Effector memory CD4-positive, alpha-beta T cell (primary cell): ENCODE results near the gene HSPB7.
"Not testable (repeated sequence)": the region's sequence is repeated elsewhere in the genome, so short reads cannot be mapped to it uniquely, and the experiment has no call there.

Experiments
- DNase-seq, 3 donors: peaks; one replicate each; pipeline ENCODE4 v3.0.0-alpha.2; 2020
- H3K27ac ChIP-seq: 2 replicates; pipeline ENCODE4 v1.7.0; 2013; ENCODE audit warnings: mild to moderate bottlenecking, low read length, moderate library complexity; ENCODE audit not compliant: insufficient read depth, poor library complexity, severe bottlenecking
- H3K27me3 ChIP-seq: replicated peaks from 2 replicates; pipeline ENCODE4 v1.7.0; 2013; ENCODE audit warnings: mild to moderate bottlenecking, low read length; ENCODE audit not compliant: insufficient read depth, control insufficient read depth, poor library complexity, severe bottlenecking
- H3K36me3 ChIP-seq: 2 replicates; pipeline ENCODE4 v1.7.0; 2013; ENCODE audit warnings: mild to moderate bottlenecking, low read length, moderate library complexity; ENCODE audit not compliant: control insufficient read depth, insufficient read depth
- H3K4me1 ChIP-seq: 2 replicates; pipeline ENCODE4 v1.7.0; 2013; ENCODE audit warnings: low read length, mild to moderate bottlenecking; ENCODE audit not compliant: control insufficient read depth, insufficient read depth, poor library complexity, severe bottlenecking
- H3K4me3 ChIP-seq: 2 replicates; pipeline ENCODE4 v1.7.0; 2013; ENCODE audit warnings: low read length, low read depth, mild to moderate bottlenecking; ENCODE audit not compliant: insufficient read depth, poor library complexity, severe bottlenecking
- H3K9me3 ChIP-seq: 2 replicates; pipeline ENCODE4 v1.7.0; 2013; ENCODE audit warnings: mild to moderate bottlenecking, low read length, moderate library complexity; ENCODE audit not compliant: control insufficient read depth

HSPB7 gene

GRCh38 chr1:16023050-16023653, 5.3 kb upstream of the HSPB7 start:
- Histone ChIP-seq H3K27ac (no peak overlapping the region), H3K4me1 (peaks cover 8% of the 10 kb centered on the region), H3K4me3 (no peak overlapping the region), H3K36me3 (no peaks in the 10 kb centered on the region), H3K9me3 (no peaks in the 10 kb centered on the region), H3K27me3 (no peaks in the 10 kb centered on the region)
- DNase-seq = no peak

- no peak overlapping the region for H3K4me3 ChIP-seq
- no peaks in the 10 kb centered on the region for H3K9me3 ChIP-seq
- H3K27me3 ChIP-seq = no peaks in the 10 kb centered on the region
- no peaks in the 10 kb centered on the region for H3K36me3 ChIP-seq
- peaks cover 8% of the 10 kb centered on the region for H3K4me1 ChIP-seq
- no peak overlapping the region for H3K27ac ChIP-seq
- no peak for DNase-seq
Observed at GRCh38 chr1:16022393-16022792, 4.5 kb upstream of the HSPB7 start.

- Histone ChIP-seq H3K36me3 (no peaks in the 10 kb centered on the region), H3K9me3 (no peaks in the 10 kb centered on the region), H3K27me3 (no peaks in the 10 kb centered on the region), H3K4me3 (no peak within 1 kb of the TSS), H3K27ac (no peak within 1 kb of the TSS), H3K4me1 (peaks cover 1% of the 10 kb centered on the region)
- DNase-seq = no peak
Observed at GRCh38 chr1:16021681-16022080, 3.8 kb upstream of the HSPB7 start, which contains the start of gene CLCNKA. TSS of gene CLCNKA (plus strand) at chr1:16022036. CDS start at chr1:16022620, 584 bp downstream.

- not testable (repeated sequence) for H3K36me3 ChIP-seq, H3K27ac ChIP-seq, H3K4me1 ChIP-seq, H3K4me3 ChIP-seq, DNase-seq, H3K27me3 ChIP-seq, H3K9me3 ChIP-seq
Observed at GRCh38 chr1:16020878-16021277, 3.0 kb upstream of the HSPB7 start.

- Histone ChIP-seq H3K4me1 (no peaks in the 10 kb centered on the region), H3K9me3 (no peaks in the 10 kb centered on the region), H3K36me3 (no peaks in the 10 kb centered on the region), H3K4me3 (no peak overlapping the region), H3K27ac (no peak overlapping the region), H3K27me3 (no peaks in the 10 kb centered on the region)
- no peak for DNase-seq
Observed at GRCh38 chr1:16020325-16020724, 2.5 kb upstream of the HSPB7 start.

GRCh38 chr1:16019644-16020277, 1.9 kb upstream of the HSPB7 start:
- H3K4me3 ChIP-seq = no peak overlapping the region
- H3K36me3 ChIP-seq = no peaks in the 10 kb centered on the region
- DNase-seq = no peak
- no peak overlapping the region for H3K27ac ChIP-seq
- H3K27me3 ChIP-seq = no peaks in the 10 kb centered on the region
- H3K9me3 ChIP-seq = no peaks in the 10 kb centered on the region
- H3K4me1 ChIP-seq = no peaks in the 10 kb centered on the region

GRCh38 chr1:16018749-16019643, 1.2 kb upstream of the HSPB7 start:
- no peaks in the 10 kb centered on the region for H3K9me3 ChIP-seq
- no peak overlapping the region for H3K27ac ChIP-seq
- no peaks in the 10 kb centered on the region for H3K27me3 ChIP-seq
- no peak overlapping the region for H3K4me3 ChIP-seq
- H3K36me3 ChIP-seq = no peaks in the 10 kb centered on the region
- DNase-seq = no peak
- no peaks in the 10 kb centered on the region for H3K4me1 ChIP-seq

GRCh38 chr1:16018308-16018707, 465 bp upstream of the HSPB7 start:
- Histone ChIP-seq H3K27me3 (peaks cover under 1% of the 10 kb centered on the region), H3K9me3 (no peaks in the 10 kb centered on the region), H3K4me3 (no peak overlapping the region), H3K36me3 (no peaks in the 10 kb centered on the region), H3K4me1 (no peaks in the 10 kb centered on the region), H3K27ac (no peak overlapping the region)
- no peak for DNase-seq

- no peak for DNase-seq
- H3K4me3 ChIP-seq = no peak overlapping the region
- peaks cover 6% of the 10 kb centered on the region for H3K4me1 ChIP-seq
- no peaks in the 10 kb centered on the region for H3K36me3 ChIP-seq
- H3K9me3 ChIP-seq = no peaks in the 10 kb centered on the region
- peaks cover 7% of the 10 kb centered on the region for H3K27me3 ChIP-seq
- no peak overlapping the region for H3K27ac ChIP-seq
Observed at GRCh38 chr1:16017076-16017460, 775 bp downstream of the HSPB7 start.
